GM18520 (cell line): Measurements from ENCODE around the gene LDB1.

Source experiments
- ATAC-seq: cut with Tn5 transposase; IDR thresholded peaks from one replicate; pipeline ENCODE4 v1.9.1; 2021; ENCODE audit not compliant: unreplicated experiment

LDB1 gene

GRCh38 chr10:102120142-102120990, at the start of gene LDB1:
TSS of gene LDB1 (minus strand) at chr10:102120368. CDS start at chr10:102120110, 258 bp downstream.
- peak; percentile 62 for ATAC-seq

DNA sequence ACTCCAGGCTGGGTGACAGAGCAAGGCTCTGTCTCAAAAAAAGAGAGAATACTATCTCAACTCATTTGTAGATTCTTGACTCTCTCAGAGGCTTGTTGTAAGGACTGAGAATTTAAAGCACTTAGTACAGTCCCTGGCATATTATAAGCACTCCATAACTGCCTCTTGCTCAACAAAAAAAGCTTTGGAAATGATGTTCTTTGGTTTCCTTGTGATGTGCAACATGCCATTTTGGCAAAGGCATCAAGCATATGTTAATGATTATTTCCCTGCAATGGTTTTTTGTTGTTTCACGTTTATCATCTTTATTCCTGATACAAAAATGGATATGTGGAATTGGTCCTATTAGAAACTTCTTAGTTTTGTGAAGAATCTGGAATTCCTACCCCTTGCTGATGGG, 47.7 kb upstream of the LDB1 start:
- ATAC-seq: no peak

DNA sequence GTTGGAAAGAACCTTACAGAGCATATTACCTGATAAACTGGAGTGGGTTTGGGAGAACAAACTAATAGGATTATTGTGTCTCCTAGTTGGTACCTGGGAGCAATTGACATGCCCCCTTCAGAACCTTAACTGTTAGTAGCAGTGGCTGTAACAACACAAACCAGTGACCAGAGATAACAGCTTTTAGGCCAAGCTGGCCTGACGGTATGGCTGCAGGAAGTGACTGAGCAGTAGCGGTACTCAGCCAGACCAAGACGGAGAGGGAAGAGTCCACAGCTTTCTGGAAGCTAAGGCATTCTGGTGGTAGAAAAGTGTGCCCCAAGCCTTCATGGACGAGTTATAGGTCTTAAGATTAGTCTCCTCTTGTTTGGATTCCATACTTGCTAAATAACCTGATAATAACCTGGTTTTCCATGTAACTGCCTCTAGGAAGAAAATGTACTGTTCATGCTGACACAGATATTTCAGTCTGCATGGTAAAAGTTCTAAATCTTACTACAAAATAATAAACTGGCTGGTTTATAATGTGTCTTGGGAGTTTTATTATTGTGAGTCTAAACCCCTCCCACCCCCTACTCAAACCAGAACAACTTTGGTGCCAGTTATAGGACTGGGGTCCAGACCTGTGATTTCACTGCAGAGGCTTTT, 43.3 kb upstream of the LDB1 start:
- no peak for ATAC-seq

DNA sequence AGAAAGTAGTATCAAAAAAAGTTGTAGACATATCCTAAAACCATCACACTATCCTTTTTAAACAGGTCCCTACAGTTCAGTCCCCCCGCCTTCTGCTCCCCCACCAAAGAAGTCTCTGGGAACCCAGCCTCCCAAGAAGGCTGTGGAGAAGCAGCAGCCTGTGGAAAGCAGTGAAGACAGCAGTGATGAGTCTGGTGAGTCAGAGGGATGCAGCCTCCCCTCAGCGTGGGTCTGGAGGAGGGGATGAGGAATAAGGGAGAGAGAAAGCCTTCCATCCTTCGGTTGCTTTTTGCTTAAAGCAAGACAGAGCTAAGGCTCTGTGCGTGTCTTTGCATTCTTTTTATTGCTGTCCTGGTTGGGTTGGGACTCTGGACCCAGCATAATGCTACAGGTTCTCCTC, 39.7 kb upstream of the LDB1 start:
- no peak for ATAC-seq

GRCh38 chr10:102159051-102159597, 39.0 kb upstream of the LDB1 start:
- ATAC-seq: no peak

DNA sequence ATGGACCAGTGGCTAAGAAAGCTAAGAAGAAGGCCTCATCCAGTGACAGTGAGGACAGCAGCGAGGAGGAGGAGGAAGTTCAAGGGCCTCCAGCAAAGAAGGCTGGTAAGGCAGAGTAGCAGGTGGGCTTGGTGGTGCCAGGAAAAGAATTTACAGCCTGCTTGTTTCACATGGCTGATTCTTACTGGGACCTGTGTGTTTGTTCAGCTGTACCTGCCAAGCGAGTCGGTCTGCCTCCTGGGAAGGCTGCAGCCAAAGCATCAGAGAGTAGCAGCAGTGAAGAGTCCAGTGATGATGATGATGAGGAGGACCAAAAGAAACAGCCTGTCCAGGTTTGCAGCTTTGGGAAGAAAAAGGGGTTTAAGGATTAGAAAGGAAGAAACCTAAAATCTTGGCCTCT, 37.1 kb upstream of the LDB1 start:
- no peak for ATAC-seq

DNA sequence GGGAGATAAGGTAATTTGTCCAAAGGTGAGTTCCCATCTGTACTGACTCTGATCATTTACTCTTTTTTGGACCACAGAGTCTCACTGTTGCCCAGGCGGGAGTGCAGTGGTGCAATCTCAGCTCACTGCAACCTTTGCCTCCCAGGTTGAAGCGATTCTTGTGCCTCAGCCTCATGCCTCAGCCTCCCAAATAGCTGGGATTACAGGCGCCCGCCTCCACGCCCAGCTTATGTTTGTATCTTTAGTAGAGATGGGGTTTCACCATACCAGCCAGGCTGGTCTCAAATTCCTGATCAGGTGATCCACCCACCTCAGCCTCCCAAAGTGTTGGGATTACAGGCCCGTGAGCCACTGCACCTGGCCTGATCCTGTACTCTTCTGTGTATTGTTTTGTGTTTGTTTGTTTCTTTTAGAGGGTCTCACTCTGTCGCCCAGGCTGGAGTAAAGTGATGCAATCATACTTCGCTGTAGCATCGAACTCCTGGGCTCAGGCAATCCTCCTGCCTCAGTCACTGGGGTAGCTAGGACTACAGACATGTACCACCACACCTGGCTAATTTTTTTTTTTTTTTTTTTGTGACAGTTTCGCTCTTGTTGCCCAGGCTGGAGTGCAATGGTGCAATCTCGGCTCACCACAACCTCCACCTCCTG, 34.4 kb upstream of the LDB1 start:
- ATAC-seq: no peak

- ATAC-seq: no peak
These were observed 33.0 kb upstream of the LDB1 start for GRCh38 chr10:102153093-102153620.

- peak; percentile 4 for ATAC-seq
These were observed 32.4 kb upstream of the LDB1 start for GRCh38 chr10:102152545-102152890.

DNA sequence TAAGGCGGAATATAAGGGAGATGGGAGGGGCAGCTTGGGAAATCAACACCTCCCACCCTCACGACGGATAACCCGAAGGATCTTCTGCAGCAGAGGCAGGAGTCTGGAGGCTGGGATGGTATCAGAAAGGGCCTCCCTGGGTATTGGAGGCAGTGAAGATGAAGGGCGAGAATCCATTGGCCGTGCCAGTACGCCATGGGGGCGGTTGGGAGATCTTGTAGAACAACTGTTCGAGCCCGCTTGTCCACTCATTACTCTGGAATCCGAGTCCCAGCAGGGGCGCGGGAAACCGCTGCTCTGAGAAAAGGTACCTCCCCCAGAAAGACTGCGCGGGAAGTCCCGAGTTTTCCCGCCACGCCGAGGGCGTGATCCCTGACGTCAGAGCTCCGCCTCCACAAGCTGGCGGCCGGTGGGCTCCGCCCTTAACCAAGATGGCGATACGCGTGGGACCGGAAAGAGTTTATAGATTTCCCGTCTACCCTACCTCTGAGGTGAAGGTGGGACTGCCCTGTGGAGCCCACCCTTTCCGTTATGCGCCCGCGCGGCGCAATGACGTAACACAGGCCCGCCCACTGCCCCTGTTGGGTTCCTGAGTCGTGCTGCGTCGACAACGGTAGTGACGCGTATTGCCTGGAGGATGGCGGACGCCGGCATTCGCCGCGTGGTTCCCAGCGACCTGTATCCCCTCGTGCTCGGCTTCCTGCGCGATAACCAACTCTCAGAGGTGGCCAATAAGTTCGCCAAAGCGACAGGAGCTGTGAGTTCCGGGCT, 31.8 kb upstream of the LDB1 start, which contains the start of gene NOLC1:
Gene NOLC1, plus strand, starts transcription at position 616 of the 771 bp plus-strand sequence. Its CDS starts 22 bp downstream, at position 638.
- ATAC-seq: peak; percentile 89

GRCh38 chr10:102150970-102151773, 31.0 kb upstream of the LDB1 start:
- ATAC-seq: no peak

DNA sequence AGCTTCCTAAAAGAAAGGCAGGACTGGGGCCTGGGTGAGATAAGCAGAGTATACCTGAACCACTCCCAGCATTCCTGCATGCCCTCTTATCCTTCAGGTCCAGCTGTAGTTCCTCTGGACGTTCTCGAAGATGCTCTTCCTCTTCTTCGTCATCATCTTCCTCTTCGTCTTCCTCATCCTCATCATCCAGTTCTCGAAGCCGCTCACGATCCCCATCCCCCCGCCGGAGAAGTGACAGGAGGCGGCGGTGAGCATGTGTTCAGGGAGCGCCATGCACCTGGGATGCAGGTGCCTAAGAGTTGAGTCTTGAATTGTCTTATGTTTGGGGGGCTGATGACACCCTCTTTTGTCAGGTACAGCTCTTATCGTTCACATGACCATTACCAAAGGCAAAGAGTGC, 28.1 kb upstream of the LDB1 start:
- ATAC-seq: no peak

DNA sequence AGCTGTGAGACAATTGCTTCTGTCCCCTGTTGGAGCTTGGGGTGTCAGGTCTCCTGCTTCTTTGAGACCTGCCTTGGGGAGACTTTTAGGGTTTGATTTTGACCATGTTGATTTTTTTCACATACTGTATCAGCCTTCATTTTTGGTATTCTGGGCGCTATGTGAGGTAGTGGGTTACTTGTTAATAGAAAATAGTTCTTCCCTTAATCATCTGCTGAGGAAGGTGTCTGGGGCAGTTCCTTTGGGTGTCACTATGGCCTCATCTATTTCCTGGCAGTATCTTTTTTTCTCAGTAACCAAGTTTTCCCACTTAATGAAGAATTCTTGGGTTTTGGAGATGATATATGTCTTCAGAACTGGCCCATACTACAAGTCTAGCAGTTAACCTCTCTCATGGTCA, 27.4 kb upstream of the LDB1 start:
- no peak for ATAC-seq

GRCh38 chr10:102146971-102147428, 26.8 kb upstream of the LDB1 start:
- no peak for ATAC-seq

DNA sequence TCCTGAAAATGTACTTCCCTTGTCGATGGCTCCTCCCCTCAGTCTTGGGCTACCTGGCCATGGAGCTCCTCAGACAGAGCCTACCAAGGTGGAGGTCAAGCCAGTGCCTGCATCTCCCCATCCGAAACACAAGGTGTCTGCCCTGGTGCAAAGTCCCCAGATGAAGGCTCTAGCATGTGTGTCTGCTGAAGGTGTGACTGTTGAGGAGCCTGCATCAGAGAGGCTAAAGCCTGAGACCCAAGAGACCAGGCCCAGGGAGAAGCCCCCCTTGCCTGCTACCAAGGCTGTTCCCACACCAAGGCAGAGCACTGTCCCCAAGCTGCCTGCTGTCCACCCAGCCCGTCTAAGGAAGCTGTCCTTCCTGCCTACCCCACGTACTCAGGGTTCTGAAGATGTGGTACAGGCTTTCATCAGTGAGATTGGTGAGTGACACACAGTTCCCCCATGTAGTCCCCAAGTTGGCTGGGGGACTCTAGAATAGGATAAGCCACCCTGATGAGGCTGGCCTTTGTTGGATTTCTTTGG, 21.5 kb upstream of the LDB1 start:
- no peak for ATAC-seq

- no peak for ATAC-seq
These were observed 20.9 kb upstream of the LDB1 start for GRCh38 chr10:102140913-102141540.

DNA sequence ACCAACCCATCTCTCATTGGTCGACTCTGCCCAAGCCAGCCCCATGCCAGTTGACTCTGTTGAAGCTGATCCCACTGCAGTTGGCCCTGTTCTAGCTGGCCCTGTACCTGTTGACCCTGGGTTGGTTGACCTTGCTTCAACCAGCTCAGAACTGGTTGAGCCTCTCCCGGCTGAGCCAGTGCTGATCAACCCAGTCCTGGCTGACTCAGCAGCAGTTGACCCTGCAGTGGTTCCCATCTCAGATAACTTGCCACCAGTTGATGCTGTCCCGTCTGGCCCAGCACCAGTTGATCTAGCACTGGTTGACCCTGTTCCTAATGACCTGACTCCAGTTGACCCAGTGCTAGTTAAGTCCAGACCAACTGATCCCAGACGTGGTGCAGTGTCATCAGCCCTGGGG, 20.1 kb upstream of the LDB1 start:
- no peak for ATAC-seq

DNA sequence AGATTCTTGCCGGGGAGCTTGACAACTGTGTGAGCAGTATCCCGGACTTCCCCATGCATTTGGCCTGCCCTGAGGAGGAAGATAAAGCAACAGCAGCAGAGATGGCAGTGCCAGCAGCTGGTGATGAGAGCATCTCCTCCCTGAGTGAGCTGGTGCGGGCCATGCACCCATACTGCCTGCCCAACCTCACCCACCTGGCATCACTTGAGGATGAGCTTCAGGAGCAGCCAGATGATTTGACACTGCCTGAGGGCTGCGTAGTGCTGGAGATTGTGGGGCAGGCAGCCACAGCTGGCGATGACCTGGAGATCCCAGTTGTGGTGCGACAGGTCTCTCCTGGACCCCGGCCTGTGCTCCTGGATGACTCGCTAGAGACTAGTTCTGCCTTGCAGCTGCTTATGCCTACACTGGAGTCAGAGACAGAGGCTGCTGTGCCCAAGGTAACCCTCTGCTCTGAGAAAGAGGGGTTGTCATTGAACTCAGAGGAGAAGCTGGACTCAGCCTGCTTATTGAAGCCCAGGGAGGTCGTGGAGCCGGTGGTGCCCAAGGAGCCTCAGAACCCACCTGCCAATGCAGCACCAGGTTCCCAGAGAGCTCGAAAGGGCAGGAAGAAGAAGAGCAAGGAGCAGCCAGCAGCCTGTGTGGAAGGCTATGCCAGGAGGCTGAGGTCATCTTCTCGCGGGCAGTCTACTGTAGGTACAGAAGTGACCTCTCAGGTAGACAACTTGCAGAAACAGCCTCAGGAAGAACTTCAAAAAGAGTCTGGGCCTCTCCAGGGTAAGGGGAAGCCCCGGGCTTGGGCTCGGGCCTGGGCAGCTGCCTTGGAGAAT, 19.3 kb upstream of the LDB1 start:
- ATAC-seq: no peak
